Mesenchymal stem cell (in vitro differentiated cells and primary cell): ENCODE data around the gene TPGS1.

Experiments used
- DNase-seq: peaks from one replicate; pipeline ENCODE4 v3.0.0-alpha.2; 2013
- H2AFZ ChIP-seq: one replicate; pipeline ENCODE4 v1.6.1; 2013; ENCODE audit warnings: low read depth, mild to moderate bottlenecking, control low read depth, inconsistent platforms, low read length, moderate library complexity
- H2AK5ac ChIP-seq: 2 replicates; pipeline ENCODE4 v1.6.1; 2013; ENCODE audit warnings: low read length, moderate library complexity, mild to moderate bottlenecking, inconsistent platforms; ENCODE audit not compliant: severe bottlenecking
- H2BK120ac ChIP-seq: one replicate; pipeline ENCODE4 v1.6.1; 2013; ENCODE audit warnings: low read depth, mild to moderate bottlenecking, inconsistent platforms, low read length, moderate library complexity
- H2BK12ac ChIP-seq, 2 experiments: one replicate each; pipeline ENCODE4 v1.6.1; 2013; ENCODE audit warnings: inconsistent platforms in 2 of 2, low read length in 2 of 2, mild to moderate bottlenecking in 2 of 2, moderate library complexity in 2 of 2, control low read depth in 1 of 2
- H2BK15ac ChIP-seq: one replicate; pipeline ENCODE4 v1.6.1; 2013; ENCODE audit warnings: mild to moderate bottlenecking, low read depth, inconsistent platforms; ENCODE audit not compliant: poor library complexity, severe bottlenecking
- H2BK5ac ChIP-seq: 2 replicates; pipeline ENCODE4 v1.6.1; 2013; ENCODE audit warnings: low read depth, mild to moderate bottlenecking, low read length, control low read depth, inconsistent platforms; ENCODE audit not compliant: poor library complexity, severe bottlenecking
- H3K14ac ChIP-seq, 2 experiments: one replicate each; pipeline ENCODE4 v1.6.1; 2013; ENCODE audit warnings: inconsistent platforms in 2 of 2, low read length in 2 of 2, control low read depth in 1 of 2, mild to moderate bottlenecking in 1 of 2, moderate library complexity in 1 of 2
- H3K18ac ChIP-seq, 2 experiments: one replicate each; pipeline ENCODE4 v1.6.1; 2013; ENCODE audit warnings: inconsistent platforms in 2 of 2, low read length in 2 of 2, control low read depth in 1 of 2, low read depth in 1 of 2, mild to moderate bottlenecking in 1 of 2
- H3K23ac ChIP-seq, 2 experiments: one replicate each; pipeline ENCODE4 v1.6.1; 2013; ENCODE audit warnings: inconsistent platforms in 2 of 2, low read length in 2 of 2, mild to moderate bottlenecking in 2 of 2, moderate library complexity in 2 of 2, control low read depth in 1 of 2
- H3K27ac ChIP-seq: 2 replicates; pipeline ENCODE4 v1.5.1; 2013; ENCODE audit warnings: mild to moderate bottlenecking, moderate library complexity, low read length, control low read depth, inconsistent platforms; ENCODE audit not compliant: poor library complexity, severe bottlenecking
- H3K27me3 ChIP-seq, 2 experiments: 2 replicates each; pipeline versions ENCODE4 v1.6.1 to v1.7.0; 2013; ENCODE audit warnings: low read length in 2 of 2, mild to moderate bottlenecking in 2 of 2, moderate library complexity in 2 of 2, control low read depth in 1 of 2, inconsistent platforms in 1 of 2; ENCODE audit not compliant: control insufficient read depth in 1 of 2, insufficient read depth in 1 of 2
- H3K36me3 ChIP-seq, 2 experiments: 2 replicates each; pipeline versions ENCODE4 v1.6.1 to v1.7.0; 2013; ENCODE audit warnings: low read length in 2 of 2, control low read depth in 1 of 2, inconsistent platforms in 1 of 2, low read depth in 1 of 2, mild to moderate bottlenecking in 1 of 2; ENCODE audit not compliant: insufficient read depth in 2 of 2, control insufficient read depth in 1 of 2
- H3K4ac ChIP-seq, 2 experiments: one replicate each; pipeline ENCODE4 v1.6.1; 2013; ENCODE audit warnings: inconsistent platforms in 2 of 2, low read length in 2 of 2, mild to moderate bottlenecking in 2 of 2, moderate library complexity in 2 of 2, control low read depth in 1 of 2, low read depth in 1 of 2
- H3K4me1 ChIP-seq: 2 replicates; pipeline ENCODE4 v1.6.1; 2013; ENCODE audit warnings: low read depth, low read length, control low read depth; ENCODE audit not compliant: control insufficient read depth, insufficient read depth
- H3K4me2 ChIP-seq: 2 replicates; pipeline ENCODE4 v1.6.1; 2013; ENCODE audit warnings: low read length, mild to moderate bottlenecking, inconsistent platforms; ENCODE audit not compliant: poor library complexity, severe bottlenecking
- H3K4me3 ChIP-seq, 2 experiments: 2 replicates each; pipeline versions ENCODE4 v1.5.1 to v1.7.0; 2013; ENCODE audit warnings: low read length in 2 of 2, mild to moderate bottlenecking in 2 of 2, control low read depth in 1 of 2, low read depth in 1 of 2; ENCODE audit not compliant: insufficient read depth in 1 of 2
- H3K79me1 ChIP-seq: replicated peaks from 2 replicates; pipeline ENCODE4 v1.6.1; 2013; ENCODE audit warnings: mild to moderate bottlenecking, control low read depth, low read length, inconsistent platforms; ENCODE audit not compliant: poor library complexity, severe bottlenecking
- H3K9ac ChIP-seq: 2 replicates; pipeline ENCODE4 v1.7.0; 2013; ENCODE audit warnings: mild to moderate bottlenecking, low read length, moderate library complexity
- H3K9me3 ChIP-seq: 2 replicates; pipeline ENCODE4 v1.7.0; 2013; ENCODE audit warnings: mild to moderate bottlenecking, low read length; ENCODE audit not compliant: control insufficient read depth
- H4K8ac ChIP-seq: one replicate; pipeline ENCODE4 v1.6.1; 2013; ENCODE audit warnings: inconsistent platforms, mild to moderate bottlenecking, low read length, moderate library complexity
- H4K91ac ChIP-seq: one replicate; pipeline ENCODE4 v1.6.1; 2013; ENCODE audit warnings: mild to moderate bottlenecking, low read length, inconsistent platforms
- WGBS: methylation state at CpG from one replicate; pipeline ENCODE4 v1.1.7; 2013; ENCODE audit warnings: mixed read lengths; 5-methylcytosine and 5-hydroxymethylcytosine counted together

The TPGS1 gene

GRCh38 chr19:497869-498510 is 9.3 kb upstream of the TPGS1 start:
- peak overlapping the region in 1 of 2 experiments; percentile 34 for H3K23ac ChIP-seq
- H3K4me2 ChIP-seq, result peak overlapping the region; percentile 37
- peaks cover 0 to 3% of the 10 kb centered on the region in 2 experiments for H3K36me3 ChIP-seq
- no peak overlapping the region for H2BK12ac ChIP-seq
- no peak overlapping the region for H3K9ac ChIP-seq
- peaks cover 16% of the 10 kb centered on the region for H3K4me1 ChIP-seq
- H3K14ac ChIP-seq, result no peak overlapping the region
- no peak for DNase-seq
- H2BK5ac ChIP-seq, result no peak overlapping the region
- H2BK120ac ChIP-seq, result no peak overlapping the region
- 12% methylated on average over 49 of the region's 50 CpGs for WGBS
- no peak overlapping the region for H3K27ac ChIP-seq
- no peak overlapping the region for H2AK5ac ChIP-seq
- H3K18ac ChIP-seq, result no peak overlapping the region
- no peak overlapping the region for H2BK15ac ChIP-seq
- H3K4ac ChIP-seq, result no peak overlapping the region
- H4K8ac ChIP-seq, result no peak overlapping the region
- H3K79me1 ChIP-seq, result no peaks in the 10 kb centered on the region
- H3K4me3 ChIP-seq, result peak overlapping the region in 1 of 2 experiments; percentile 30
- H3K9me3 ChIP-seq, result no peaks in the 10 kb centered on the region
- H3K27me3 ChIP-seq, result peaks cover 18 to 24% of the 10 kb centered on the region in 2 experiments
- H4K91ac ChIP-seq, result no peak overlapping the region
- H2AFZ ChIP-seq, result no peak overlapping the region

GRCh38 chr19:498511-498891 is 8.8 kb upstream of the TPGS1 start:
- Histone ChIP-seq H4K91ac (no peak overlapping the region), H3K27me3 (peaks cover 18 to 24% of the 10 kb centered on the region in 2 experiments), H2BK12ac (no peak overlapping the region), H3K27ac (no peak overlapping the region), H2AK5ac (no peak overlapping the region), H3K9me3 (no peaks in the 10 kb centered on the region), H2BK120ac (no peak overlapping the region), H3K4me2 (no peak overlapping the region), H2AFZ (no peak overlapping the region), H3K36me3 (peaks cover 0 to 3% of the 10 kb centered on the region in 2 experiments), H3K4ac (no peak overlapping the region), H3K18ac (no peak overlapping the region), H2BK5ac (no peak overlapping the region), H3K23ac (no peak overlapping the region), H3K14ac (no peak overlapping the region), H3K4me3 (no peak overlapping the region), H4K8ac (no peak overlapping the region), H3K79me1 (no peaks in the 10 kb centered on the region), H2BK15ac (no peak overlapping the region), H3K4me1 (peaks cover 16% of the 10 kb centered on the region), H3K9ac (no peak overlapping the region)
- DNase-seq, result no peak
- 43% methylated on average over 14 of the region's 26 CpGs for WGBS

- Histone ChIP-seq H4K91ac (no peak overlapping the region), H3K4me2 (no peak overlapping the region), H3K18ac (no peak overlapping the region), H3K27me3 (peaks cover 18 to 24% of the 10 kb centered on the region in 2 experiments), H3K4me3 (no peak overlapping the region), H2AFZ (peak overlapping the region; percentile 62), H3K23ac (no peak overlapping the region), H3K4ac (no peak overlapping the region), H2AK5ac (no peak overlapping the region), H2BK5ac (no peak overlapping the region), H3K9ac (no peak overlapping the region), H3K79me1 (no peaks in the 10 kb centered on the region), H3K4me1 (peaks cover 16% of the 10 kb centered on the region), H2BK15ac (no peak overlapping the region), H3K27ac (no peak overlapping the region), H3K9me3 (no peaks in the 10 kb centered on the region), H3K14ac (no peak overlapping the region), H4K8ac (no peak overlapping the region), H2BK120ac (no peak overlapping the region), H3K36me3 (peaks cover 0 to 3% of the 10 kb centered on the region in 2 experiments), H2BK12ac (peak overlapping the region in 1 of 2 experiments; percentile 1)
- 83% methylated on average over 31 of the region's 31 CpGs for WGBS
- DNase-seq, result no peak
Observed at GRCh38 chr19:498977-499623, 8.2 kb upstream of the TPGS1 start.

- H3K4ac ChIP-seq, result no peak overlapping the region
- no peak overlapping the region for H2AFZ ChIP-seq
- no peak overlapping the region for H2AK5ac ChIP-seq
- no peak overlapping the region for H4K91ac ChIP-seq
- no peak overlapping the region for H2BK120ac ChIP-seq
- H2BK15ac ChIP-seq, result no peak overlapping the region
- H3K4me2 ChIP-seq, result no peak overlapping the region
- no peak overlapping the region for H3K23ac ChIP-seq
- no peaks in the 10 kb centered on the region for H3K9me3 ChIP-seq
- H3K27me3 ChIP-seq, result peaks cover 17 to 18% of the 10 kb centered on the region in 2 experiments
- H3K4me3 ChIP-seq, result no peak overlapping the region
- H3K14ac ChIP-seq, result no peak overlapping the region
- no peak overlapping the region for H4K8ac ChIP-seq
- peaks cover 9% of the 10 kb centered on the region for H3K79me1 ChIP-seq
- H3K9ac ChIP-seq, result no peak overlapping the region
- no peak for DNase-seq
- H3K18ac ChIP-seq, result no peak overlapping the region
- no peak overlapping the region for H2BK12ac ChIP-seq
- peaks cover 19% of the 10 kb centered on the region for H3K4me1 ChIP-seq
- WGBS, result 91% methylated on average over 15 of the region's 17 CpGs
- H3K27ac ChIP-seq, result no peak overlapping the region
- H3K36me3 ChIP-seq, result peaks cover 0 to 6% of the 10 kb centered on the region in 2 experiments
- no peak overlapping the region for H2BK5ac ChIP-seq
Observed at GRCh38 chr19:501646-502045, 5.7 kb upstream of the TPGS1 start.
